Psoas muscle (tissue), 8 donors: Measurements from ENCODE around the gene ANKS4B. TPM values are rescaled to one million over a fixed set of nuclear protein-coding genes. Genes with fewer than 3 reads are reported as not detected.

Experiments used
- ATAC-seq, 4 donors: fragments of 200-7000 bp; cut with Tn5 transposase; one replicate each; pipeline ENCODE4 v1.9.1; 2020; ENCODE audit warnings: moderate library complexity in 3 of 4, mild to moderate bottlenecking in 2 of 4
- DNase-seq, 2 donors: peaks; one replicate each; pipeline ENCODE4 v3.0.0-alpha.2; 2020
- H3K27ac ChIP-seq: fragments of 200-600 bp; one replicate; pipeline ENCODE4 v1.8.0; 2022
- H3K27me3 ChIP-seq, 3 donors: fragments of 200-600 bp in 1 of 3; one replicate each; pipeline versions ENCODE4 v1.6.1 to v1.8.0; 2013 to 2022; ENCODE audit warnings: low read length in 2 of 3, mild to moderate bottlenecking in 2 of 3, moderate library complexity in 1 of 3; ENCODE audit not compliant: insufficient read depth in 3 of 3
- H3K36me3 ChIP-seq, 2 donors: fragments of 200-600 bp in 1 of 2; one replicate each; pipeline versions ENCODE4 v1.6.1 to v1.8.0; 2013 to 2022; ENCODE audit warnings: low read depth in 1 of 2, mild to moderate bottlenecking in 1 of 2, moderate library complexity in 1 of 2; ENCODE audit not compliant: insufficient read depth in 1 of 2
- H3K4me1 ChIP-seq: fragments of 200-600 bp; one replicate; pipeline ENCODE4 v1.8.0; 2022
- H3K4me3 ChIP-seq: fragments of 200-600 bp; one replicate; pipeline ENCODE4 v1.8.0; 2022; ENCODE audit warnings: mild to moderate bottlenecking
- H3K9me3 ChIP-seq: fragments of 200-600 bp; one replicate; pipeline ENCODE4 v1.8.0; 2022
- CTCF ChIP-seq: fragments of 200-600 bp; IDR thresholded peaks from one replicate; pipeline ENCODE4 v1.8.0; 2022; ENCODE audit warnings: antibody characterized with exemption
- WGBS, 3 donors: extraction: QIAGEN DNeasy Blood & Tissue Kit; methylation state at CpG; one replicate each; pipeline versions ENCODE4 v1.1.6 to v1.1.7; 2013; 5-methylcytosine and 5-hydroxymethylcytosine counted together
- intact Hi-C, 2 donors: fragments of 100-400 bp; cut with DNase I; formaldehyde crosslinking; loops; one replicate each; pipeline versions ENCODE4 v1.11.0 to v1.14.2; 2022
- polyA plus RNA-seq, 3 donors: library from polyadenylated mRNA; stranded (reverse); fragments of 200-250 nt; gene quantifications; one replicate each; pipeline ENCODE4 v1.2.3, GENCODE V29; 2013
- total RNA-seq, 4 donors: library from RNA; stranded (reverse); fragmentation: NEBNext Ultra II Directional in 2 of 4; extraction: Animal tissue kit (Norgen Biotek cat#: 25700) in 2 of 4; gene quantifications; one replicate each; pipeline versions ENCODE4 v1.2.1 to v1.2.4, GENCODE V29; 2021 to 2023
- donor health status: healthy with polysubstance abuse.
- donor health status: DM: no; HTN: no; CAD: no; lungs with moderate emphysema.
- donor health status: Bipolar disorder and iron deficiency.
- donor health status: healthy.
- donor health status: DM: yes; HTN: yes; CAD: no.
- donor health status: DM: no; HTN: no; CAD: no.
- donor health status: DM: no; HTN: no; CAD: no.
- donor health status: DM: yes; HTN: yes; CAD: no.

The ANKS4B gene
- total and polyA plus RNA-seq, 7 donors = 0.01 TPM; not detected in 6

GRCh38 chr16:21302898-21303528 lies 69.5 kb downstream of the ANKS4B start:
- intact Hi-C loops = loop anchor here in 1 of 2 donors (5.0 kb wide), 1 partner anchor 116 kb away; no protein-coding TSS in a partner anchor

More at GRCh38 chr16:21302898-21303528, 69.5 kb downstream of the ANKS4B start:
- Histone ChIP-seq H3K36me3 (no peaks in the 10 kb centered on the region), H3K27me3 (peaks cover 0 to 4% (median 0%) of the 10 kb centered on the region in 3 donors), H3K9me3 (no peaks in the 10 kb centered on the region), H3K27ac (no peak overlapping the region), H3K4me3 (no peak overlapping the region), H3K4me1 (peaks cover 8% of the 10 kb centered on the region)
- DNase-seq = no peak
- ATAC-seq = no peak
- 71 to 78% (median 72%) methylated on average over 4 of the region's 4 CpGs for WGBS, 3 donors
- no peak for TF ChIP-seq CTCF

Other genes with a start within 250 kb of the ANKS4B start
- gene DNAH3, start 82.9 kb upstream of the ANKS4B start, total RNA-seq = 1 to 10 TPM in 1 of 4 donors, under 1 TPM in 3; 0.12 to 2.1 (median 0.24) TPM
- under 1 TPM in 2 of 3 donors, not detected in 1; 0.01 to 0.03 TPM for gene DNAH3, start 82.9 kb upstream of the ANKS4B start, polyA plus RNA-seq
- gene LDAF1, start 75.0 kb upstream of the ANKS4B start, total RNA-seq = 10 to 100 TPM; 25.7 to 57.3 (median 39.4) TPM
- 10 to 100 TPM; 26.7 to 50.8 (median 32.2) TPM for gene LDAF1, start 75.0 kb upstream of the ANKS4B start, polyA plus RNA-seq
- gene ZP2, start 22.1 kb upstream of the ANKS4B start, total RNA-seq = not detected
- not detected for gene ZP2, start 22.1 kb upstream of the ANKS4B start, polyA plus RNA-seq
- gene CRYM, start 44.6 kb downstream of the ANKS4B start, total RNA-seq = 10 to 100 TPM in 1 of 4 donors, 1 to 10 TPM in 2, under 1 TPM in 1; 0.25 to 33.4 (median 3.9) TPM
- 1 to 10 TPM in 2 of 3 donors, under 1 TPM in 1; 0.39 to 6.8 (median 1.0) TPM for gene CRYM, start 44.6 kb downstream of the ANKS4B start, polyA plus RNA-seq